AG08396 (cell line): Measurements from ENCODE around the gene GGTLC2.
"Not testable (repeated sequence)": the region's sequence is repeated elsewhere in the genome, so short reads cannot be mapped to it uniquely, and the experiment has no call there.

Experiments used
- DNase-seq: peaks from one replicate; pipeline ENCODE4 v3.0.0; 2012; ENCODE audit warnings: low spot score, mixed read lengths

The GGTLC2 gene

GRCh38 chr22:22638313-22638712, 6.1 kb upstream of the GGTLC2 start:
- not testable (repeated sequence) for DNase-seq

- not testable (repeated sequence) for DNase-seq
Measured at GRCh38 chr22:22642255-22642654, 2.2 kb upstream of the GGTLC2 start.

DNA sequence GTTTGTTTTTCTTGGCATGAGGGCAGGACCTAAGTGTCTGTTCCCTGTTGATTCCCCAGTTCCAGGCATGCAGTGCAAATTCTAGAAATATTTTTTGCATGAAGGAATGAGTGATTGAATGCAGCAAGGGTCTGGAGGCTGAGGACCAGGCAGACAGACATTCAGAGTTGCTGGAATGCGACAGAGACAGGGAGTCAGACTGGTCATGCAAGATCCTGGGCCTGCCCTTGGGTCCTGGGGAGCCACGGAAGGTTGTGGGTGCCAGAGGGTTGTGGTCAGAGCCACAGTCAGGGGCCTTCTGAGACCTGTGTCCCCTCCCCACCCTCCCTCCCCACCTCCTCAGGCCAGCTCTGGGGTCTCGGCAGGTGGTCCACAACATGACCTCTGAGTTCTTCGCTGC, 1.6 kb downstream of the GGTLC2 start:
- DNase-seq: not testable (repeated sequence)

- not testable (repeated sequence) for DNase-seq
Measured at GRCh38 chr22:22647952-22648351, 3.5 kb downstream of the GGTLC2 start.

GRCh38 chr22:22648863-22649536, 4.6 kb downstream of the GGTLC2 start:
- DNase-seq: not testable (repeated sequence)

- not testable (repeated sequence) for DNase-seq
Measured at GRCh38 chr22:22649761-22650160, 5.3 kb downstream of the GGTLC2 start.

DNA sequence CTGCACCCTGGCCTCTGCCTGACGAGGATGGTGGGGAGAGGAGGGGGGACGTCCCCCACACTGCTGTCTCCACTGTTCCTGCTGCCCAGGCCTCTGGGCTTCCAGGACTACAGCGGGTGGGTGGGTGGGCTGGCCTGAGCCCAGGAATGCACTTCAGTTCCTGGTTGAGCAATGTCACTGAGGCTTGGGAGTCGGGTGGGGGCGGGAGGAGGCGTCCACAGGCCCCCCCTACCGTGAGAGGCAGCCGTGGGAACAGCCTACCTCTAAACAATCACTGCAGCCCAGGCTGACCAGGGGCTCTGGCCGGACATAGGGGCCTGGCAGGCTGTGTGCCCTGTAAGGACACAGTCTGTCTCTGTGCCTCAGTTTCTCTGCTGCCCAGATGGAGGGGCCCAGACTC, 6.0 kb downstream of the GGTLC2 start:
- DNase-seq: not testable (repeated sequence)

- DNase-seq: not testable (repeated sequence)
Measured at GRCh38 chr22:22650803-22651515, 6.5 kb downstream of the GGTLC2 start.

- DNase-seq: not testable (repeated sequence)
Measured at GRCh38 chr22:22651593-22651992, 7.2 kb downstream of the GGTLC2 start.

- not testable (repeated sequence) for DNase-seq
Measured at GRCh38 chr22:22652102-22652501, 7.7 kb downstream of the GGTLC2 start.

DNA sequence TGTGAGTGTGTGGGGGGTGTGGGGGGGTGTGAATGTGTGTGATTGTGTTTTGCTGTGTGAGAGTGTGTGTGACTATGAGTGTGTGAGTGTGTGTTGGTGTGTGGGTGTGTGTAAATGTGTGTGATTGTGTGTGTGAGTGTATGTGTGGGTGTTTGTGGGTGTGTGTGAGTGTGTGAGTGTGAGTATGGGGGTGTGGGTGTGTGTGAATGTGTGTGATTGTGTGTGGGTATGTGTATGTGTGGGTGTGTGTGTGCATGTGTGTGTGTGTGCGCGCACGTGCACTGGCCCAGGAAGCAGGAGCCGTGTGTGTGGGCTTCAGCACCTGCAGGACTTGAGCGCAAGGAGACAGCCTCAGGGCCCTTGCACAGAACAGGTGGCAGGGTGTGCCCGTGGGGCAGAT, 8.2 kb downstream of the GGTLC2 start:
- not testable (repeated sequence) for DNase-seq

DNA sequence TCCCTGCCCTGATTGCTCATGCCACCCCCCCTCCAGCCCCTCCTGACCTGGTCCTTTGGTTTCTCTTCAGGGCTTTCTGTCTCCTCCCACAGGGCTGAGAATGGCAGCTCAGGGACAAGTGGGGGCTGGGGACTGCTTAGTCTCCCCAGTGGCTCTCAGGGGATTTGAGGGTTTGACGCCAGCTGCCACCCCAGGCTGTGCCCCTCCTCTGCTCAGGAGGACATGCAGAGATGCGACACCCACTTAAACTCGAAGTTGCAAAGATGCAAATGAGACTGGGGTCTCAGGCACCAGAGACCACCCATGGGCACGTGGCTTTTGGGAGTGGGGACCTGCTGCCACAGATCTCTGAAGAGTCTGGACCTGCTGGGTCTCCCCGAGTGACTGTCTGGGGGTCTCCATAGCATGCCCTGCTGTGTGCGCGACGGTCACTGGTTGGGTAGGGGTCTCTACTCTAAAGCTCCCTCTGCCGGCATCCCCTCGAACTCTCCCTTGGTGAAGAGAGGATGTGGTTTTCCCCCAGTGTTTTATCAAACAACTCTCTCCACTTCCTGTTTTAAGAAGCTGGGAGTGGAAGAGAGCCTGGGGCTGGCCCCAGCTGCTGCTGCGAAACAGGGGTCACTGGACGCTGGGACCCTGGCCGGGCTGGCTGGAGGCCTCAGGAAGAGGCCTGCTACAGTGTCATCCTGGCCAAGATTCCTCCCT, 9.4 kb downstream of the GGTLC2 start:
- DNase-seq: not testable (repeated sequence)

- DNase-seq: no peak
Measured at GRCh38 chr22:22655452-22656290, 11.3 kb downstream of the GGTLC2 start.

- no peak for DNase-seq
Measured at GRCh38 chr22:22657712-22658111, 13.3 kb downstream of the GGTLC2 start.

- no peak for DNase-seq
Measured at GRCh38 chr22:22661275-22661674, 16.9 kb downstream of the GGTLC2 start.

DNA sequence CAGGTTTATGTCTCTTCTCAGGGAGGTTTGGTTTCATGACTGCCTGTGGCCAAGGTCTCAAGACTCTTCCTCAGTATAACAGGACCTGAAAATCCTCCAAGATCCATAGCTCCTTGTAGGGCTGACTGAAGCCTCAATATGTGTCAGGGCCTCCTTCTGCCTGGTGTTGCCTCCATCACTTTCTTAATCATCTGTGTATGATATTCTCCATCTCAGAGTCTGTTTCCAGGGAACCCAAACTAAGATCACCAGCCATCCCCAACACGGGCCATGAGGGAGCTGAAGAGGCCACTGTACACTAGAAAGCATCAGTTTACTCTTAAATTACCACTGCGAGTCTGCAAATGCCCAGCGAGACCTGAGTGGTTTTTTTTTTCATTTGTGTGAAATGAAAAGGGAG, 17.7 kb downstream of the GGTLC2 start:
- no peak for DNase-seq

DNA sequence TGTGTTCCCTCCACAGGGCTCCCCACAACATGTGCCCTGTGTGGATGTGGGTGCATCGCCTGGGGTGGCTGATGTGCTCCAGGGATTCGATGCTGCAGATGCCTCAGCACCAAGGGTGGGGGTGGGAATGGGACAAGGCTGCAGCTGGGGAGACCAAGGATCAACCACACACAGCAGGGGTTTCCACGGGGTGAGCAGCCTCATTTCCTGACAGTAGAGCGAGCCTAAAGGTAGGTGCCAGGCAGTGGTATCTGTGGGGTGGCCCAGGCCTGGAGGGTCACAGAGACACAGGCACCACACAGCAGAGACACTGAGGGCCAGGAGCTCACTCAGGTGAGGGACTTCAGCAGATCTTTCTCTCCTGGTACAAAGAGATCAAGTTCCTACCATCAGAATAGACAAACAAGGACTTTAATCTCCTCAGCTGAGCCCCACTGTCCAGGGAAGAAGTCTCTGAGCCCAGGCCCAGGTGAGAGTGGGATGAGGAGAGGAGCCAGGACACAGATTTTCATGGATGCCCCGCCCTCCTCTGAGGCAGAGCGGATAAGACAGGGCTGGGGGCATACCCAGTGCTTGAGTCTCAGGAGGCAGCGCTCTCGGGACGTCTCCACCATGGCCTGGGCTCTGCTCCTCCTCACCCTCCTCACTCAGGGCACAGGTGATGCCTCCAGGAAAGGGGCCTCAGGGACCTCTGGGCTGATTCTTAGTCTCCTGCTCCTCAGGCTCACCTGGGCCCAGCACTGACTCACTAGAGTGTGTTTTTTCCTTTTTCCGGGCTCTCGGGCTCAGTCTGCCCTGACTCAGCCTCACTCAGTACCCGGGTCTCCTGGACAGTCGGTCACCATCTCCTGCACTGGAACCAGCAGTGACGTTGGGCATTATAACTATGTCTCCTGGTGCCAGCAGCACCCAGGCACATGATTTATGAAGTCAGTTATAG, 19.7 kb downstream of the GGTLC2 start:
- no peak for DNase-seq

DNA sequence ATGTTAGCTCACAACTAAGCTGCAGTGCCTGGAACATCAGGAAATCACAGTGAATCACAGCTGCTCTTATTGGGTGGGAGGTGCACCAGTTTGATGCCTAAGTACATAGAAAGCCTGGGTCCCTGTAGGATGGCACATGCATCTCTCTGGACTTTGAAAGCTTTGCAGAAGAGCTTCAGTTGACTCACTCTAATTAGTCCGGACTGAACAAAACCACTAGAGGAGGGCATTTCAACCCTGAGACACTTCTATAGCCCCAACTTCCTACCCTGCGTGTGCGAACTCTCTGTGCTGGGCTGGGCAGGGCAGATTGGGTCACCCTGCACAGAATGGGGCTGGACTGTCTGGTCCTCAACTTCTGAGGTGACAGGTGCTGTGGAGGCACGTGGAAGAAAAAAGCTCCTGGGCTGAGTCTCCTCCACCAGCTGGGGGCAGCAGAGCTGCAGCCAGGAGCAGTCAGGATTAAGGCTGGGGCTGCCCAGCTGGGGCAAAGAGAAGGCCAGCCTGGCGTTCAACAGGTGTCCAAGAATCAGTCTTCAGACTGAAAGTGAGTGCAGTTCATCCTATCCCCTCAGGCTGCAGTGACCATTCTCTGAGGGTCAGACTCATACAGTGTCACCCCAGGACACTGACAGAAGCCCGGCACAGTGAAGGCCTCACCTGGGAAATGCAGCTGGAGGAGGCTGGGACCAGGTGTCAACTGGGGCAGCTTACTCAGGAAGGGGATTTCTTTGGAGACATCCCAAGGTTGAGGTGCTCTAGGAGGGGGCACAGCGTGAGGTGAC, 22.1 kb downstream of the GGTLC2 start:
- no peak for DNase-seq

GRCh38 chr22:22667966-22668880, 23.8 kb downstream of the GGTLC2 start:
- no peak for DNase-seq
